Activated T-helper 1 cell treated with anti-CD3 and anti-CD28 coated beads, Interleukin-2, amount 50 U/mL, for 16 hours (primary cell): ENCODE measurements around the gene B3GNT9.

Experiments
- DNase-seq, 2 donors: peaks; one replicate each; pipeline ENCODE4 v3.0.0-alpha.2; 2020; ENCODE audit warnings: low read depth in 1 of 2, low spot score in 1 of 2

B3GNT9 gene

DNA sequence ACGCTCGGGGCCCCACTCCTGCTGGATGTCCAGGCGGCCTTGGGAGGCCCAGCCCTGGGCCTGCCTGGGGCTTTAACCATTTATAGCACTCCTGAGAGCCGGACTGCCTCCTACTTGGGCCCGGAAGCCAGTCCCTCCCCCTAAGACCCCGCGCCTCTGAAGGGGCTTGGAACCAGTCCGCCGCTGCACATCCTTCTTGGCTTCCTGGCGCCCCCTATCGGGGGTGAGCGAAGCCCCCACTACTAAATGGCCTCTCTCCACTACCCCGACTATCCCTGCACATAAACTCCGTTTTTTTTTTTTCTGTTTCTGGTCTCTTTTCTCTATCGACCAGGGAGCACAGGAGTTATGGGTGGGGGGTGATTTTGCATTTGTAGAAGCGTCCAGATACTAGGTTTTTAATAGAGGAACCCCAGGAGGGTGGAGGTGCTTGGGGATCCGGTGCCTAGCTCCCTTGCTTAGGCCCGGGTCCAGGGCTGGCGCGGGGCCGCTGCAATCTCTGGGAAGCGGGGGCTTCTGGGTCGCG is 18.9 kb upstream of the B3GNT9 start:
- no peak for DNase-seq

DNA sequence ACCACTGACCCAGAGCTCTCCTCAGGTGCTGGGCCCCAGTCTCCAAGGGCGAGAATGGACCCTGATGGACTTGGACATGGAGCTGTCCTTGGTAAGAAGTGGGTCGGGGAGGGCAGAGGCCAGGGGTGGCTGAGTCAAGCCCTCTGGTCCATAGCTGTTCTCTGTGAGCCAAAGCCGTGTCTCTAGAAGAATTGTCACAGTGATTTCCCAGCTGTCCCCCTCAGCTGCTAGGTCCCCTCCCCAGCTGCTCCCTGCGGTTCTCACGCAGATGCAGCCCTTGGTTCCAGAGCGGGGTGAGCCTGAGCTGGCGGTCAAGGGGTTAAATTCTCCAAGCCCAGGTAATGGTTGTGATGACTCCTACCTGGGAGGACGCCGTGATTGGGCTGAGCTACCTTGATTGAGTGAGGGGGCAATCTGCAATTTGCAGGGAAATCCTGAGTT is 18.2 kb upstream of the B3GNT9 start:
- DNase-seq, result no peak

GRCh38 chr16:67167588-67167987 is 16.8 kb upstream of the B3GNT9 start:
- DNase-seq, result no peak

GRCh38 chr16:67166598-67167168 is 15.9 kb upstream of the B3GNT9 start:
- DNase-seq, result no peak

- DNase-seq, result no peak
Observed at GRCh38 chr16:67166110-67166547, 15.3 kb upstream of the B3GNT9 start.

DNA sequence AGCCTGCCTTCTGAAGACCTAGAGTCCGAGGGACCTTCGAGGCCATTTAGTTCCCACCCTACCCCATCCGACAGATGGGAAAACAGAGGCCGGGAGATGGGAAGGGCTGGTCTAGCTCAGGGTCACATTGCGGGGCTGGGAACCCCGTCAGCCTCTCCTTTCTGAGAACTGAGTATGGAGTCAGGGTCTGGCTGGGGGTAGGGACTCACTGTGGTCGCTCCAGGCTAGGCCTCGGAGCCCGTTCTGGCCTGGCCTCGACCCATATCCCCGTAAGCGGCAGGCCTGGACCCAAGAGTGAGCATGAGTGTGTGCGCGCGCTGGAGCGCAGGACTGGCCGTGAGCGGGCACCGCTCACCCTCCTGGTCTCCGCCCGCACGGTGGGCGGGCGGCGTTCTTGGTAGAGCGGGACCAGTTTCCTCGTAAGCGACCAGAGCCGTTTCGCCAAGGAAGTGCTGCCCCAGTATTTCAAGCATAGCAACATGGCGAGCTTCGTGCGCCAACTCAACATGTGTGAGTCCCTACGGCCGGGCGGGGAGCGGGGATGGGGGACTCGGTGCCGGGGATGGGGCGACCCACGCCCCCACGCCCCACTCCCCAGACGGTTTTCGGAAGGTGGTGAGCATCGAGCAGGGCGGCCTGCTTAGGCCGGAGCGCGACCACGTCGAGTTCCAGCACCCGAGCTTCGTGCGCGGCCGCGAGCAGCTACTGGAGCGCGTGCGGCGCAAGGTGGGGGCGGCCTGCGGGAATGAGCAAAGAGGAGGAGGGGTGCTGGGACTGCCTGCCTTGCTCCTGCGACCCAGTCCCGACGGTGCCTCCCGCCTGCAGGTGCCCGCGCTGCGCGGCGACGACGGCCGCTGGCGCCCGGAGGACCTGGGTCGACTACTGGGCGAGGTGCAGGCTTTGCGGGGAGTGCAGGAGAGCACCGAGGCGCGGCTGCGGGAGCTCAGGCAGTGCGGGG is 14.6 kb upstream of the B3GNT9 start:
- no peak for DNase-seq

- no peak for DNase-seq
Observed at GRCh38 chr16:67164599-67165061, 13.8 kb upstream of the B3GNT9 start, which contains the start of gene HSF4. Gene HSF4 (plus strand): TSS chr16:67164745. CDS start chr16:67164812, 67 bp downstream.

GRCh38 chr16:67163999-67164558 is 13.3 kb upstream of the B3GNT9 start:
- DNase-seq, result no peak

DNA sequence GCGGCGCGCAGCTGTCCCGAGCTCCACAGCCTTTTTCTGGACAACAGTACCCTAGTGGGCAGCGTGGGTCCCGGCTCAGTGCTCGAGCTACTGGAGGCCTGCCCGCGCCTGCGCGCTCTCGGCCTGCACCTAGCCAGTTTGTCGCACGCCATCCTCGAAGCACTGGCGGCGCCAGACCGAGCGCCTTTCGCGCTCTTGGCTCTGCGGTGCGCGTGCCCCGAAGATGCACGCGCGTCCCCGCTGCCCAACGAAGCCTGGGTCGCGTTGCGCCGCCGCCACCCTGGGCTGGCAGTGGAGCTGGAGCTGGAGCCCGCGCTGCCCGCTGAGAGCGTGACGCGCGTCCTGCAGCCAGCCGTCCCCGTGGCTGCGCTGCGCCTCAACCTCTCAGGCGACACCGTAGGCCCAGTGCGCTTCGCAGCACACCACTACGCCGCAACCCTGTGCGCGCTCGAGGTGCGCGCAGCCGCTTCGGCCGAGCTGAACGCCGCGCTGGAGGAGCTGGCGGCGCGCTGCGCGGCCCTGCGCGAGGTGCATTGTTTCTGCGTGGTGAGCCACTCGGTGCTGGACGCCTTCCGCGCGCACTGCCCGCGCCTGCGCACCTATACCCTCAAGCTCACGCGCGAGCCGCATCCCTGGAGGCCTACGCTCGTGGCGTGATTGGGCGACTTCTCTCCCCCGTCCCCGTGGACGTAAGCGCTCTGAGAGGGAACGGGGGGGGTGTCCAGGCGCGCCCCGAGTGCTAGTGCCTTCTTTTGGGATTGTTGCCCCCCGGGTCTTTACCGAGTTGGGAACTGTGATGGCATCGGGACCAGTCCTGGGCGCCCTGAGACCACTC is 12.6 kb upstream of the B3GNT9 start:
- DNase-seq, result no peak

- DNase-seq, result no peak
Observed at GRCh38 chr16:67162506-67163163, 11.8 kb upstream of the B3GNT9 start.

DNA sequence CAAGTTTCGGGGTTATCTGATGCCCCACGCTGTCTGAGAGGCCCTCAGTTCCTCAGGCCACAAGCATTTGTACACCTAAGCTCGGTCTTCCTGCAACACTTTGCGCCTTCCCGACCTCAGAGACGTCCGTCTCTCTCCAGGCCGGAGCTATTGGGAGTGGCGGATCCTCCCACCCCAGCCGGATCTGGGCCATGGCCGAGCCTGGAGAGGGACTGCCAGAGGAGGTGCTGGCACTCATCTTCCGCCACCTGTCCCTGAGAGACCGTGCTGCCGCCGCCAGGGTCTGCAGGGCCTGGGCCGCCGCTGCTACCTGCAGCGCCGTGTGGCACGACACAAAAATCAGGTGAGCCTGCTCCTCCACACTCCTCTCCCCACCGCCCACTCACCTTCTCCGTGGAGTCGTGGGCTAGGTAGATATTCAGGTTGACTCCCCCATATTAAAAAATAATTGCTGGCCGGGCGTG is 10.8 kb upstream of the B3GNT9 start:
- no peak for DNase-seq

DNA sequence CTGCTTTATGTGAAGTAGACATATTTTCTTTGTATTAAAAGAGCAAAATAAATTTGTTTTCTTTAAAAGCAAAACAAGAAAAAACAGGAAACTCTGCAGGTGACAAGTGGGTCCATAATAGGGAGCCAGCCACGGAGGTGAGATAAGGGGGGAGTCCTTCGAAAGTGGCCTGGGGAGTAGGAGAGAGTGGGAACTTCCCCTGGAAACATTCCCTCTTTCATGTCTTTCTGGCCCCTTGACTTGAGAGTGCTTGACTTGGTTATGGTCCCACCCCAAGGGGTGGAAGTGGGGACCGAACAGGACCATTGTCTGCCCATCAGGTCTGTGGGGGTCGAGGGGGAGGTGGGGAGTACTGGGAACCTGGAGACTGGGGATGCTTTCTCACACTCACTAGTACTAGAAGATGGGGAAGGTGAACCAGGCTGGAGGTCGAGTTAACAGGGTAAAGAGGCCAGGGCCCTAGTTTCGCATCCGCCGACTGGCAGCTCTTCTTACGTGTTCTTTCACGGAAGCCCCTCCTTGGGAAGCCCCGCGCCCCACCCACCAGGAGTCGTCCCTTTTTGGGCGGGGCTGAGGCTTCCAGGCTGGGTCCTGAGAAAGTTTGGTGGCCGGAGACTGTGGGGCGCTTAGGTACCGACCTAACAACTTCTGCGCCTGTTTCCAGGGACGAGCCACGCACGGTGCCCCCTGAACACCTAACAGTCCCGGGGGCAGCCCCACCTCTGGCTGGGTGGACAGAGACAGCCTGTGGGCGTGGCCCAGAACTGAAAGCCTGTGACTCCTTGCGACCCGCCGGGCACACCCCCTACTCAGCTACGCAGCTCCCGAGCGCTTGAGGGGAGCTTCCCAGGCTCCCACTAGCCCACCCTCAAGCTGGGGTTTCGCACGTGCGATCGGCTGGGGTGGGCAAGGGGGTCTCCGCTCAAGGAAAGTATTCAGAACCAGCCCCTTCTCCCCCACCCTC is 8.1 kb upstream of the B3GNT9 start:
- peak; percentile 58 to 65 for DNase-seq

DNA sequence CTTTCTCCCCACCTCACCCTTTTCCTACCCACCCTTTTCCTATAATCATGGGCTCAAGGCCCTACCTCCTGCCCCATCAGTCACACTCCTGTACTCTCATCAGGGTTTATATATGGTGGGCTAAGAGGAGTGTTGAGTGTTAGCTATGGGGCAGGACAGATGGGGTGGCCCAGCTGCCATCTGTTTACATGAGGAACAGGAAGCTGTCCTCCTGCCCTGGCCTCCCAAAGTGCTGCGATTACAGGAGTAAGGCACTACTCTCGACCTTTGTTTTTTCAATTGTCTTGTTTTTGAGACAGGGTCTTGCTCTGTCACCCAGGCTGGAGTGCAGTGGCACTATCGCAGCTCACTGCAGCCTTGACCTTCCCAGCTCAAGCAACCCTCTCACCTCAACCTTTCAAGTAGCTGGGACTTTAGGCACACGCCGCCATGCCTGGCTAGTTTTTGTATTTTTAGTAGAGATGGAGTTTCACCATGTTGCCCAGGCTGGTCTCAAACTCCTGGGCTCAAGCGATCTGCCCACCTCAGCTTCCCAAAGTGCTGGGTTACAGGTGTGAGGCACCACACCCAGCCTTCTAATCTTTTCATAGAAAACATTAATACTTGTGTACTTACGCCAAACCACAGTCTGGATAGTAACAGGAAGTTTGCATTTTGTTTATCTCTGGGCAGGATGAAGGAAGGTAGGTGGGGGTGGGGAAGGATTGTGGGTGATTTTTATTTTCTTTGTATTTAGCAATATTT is 7.3 kb upstream of the B3GNT9 start:
- no peak for DNase-seq

- DNase-seq, result no peak
Observed at GRCh38 chr16:67157106-67157748, 6.4 kb upstream of the B3GNT9 start.

GRCh38 chr16:67156143-67156844 is 5.5 kb upstream of the B3GNT9 start:
- DNase-seq, result no peak

GRCh38 chr16:67155295-67156142 is 4.7 kb upstream of the B3GNT9 start:
- DNase-seq, result peak; percentile 60 to 71
